ENCODE data around the gene ZNF81. TPM values are rescaled to one million over a fixed set of nuclear protein-coding genes. Genes with fewer than 3 reads are reported as not detected.

ZNF81 gene
- 8.9 and 9.9 TPM in 2 replicates for total RNA-seq (2014; rRNA removed; shearing (Covaris generic))
- 3.4 and 6.1 TPM in 2 replicates for polyA plus RNA-seq (2016; fragmentation: Nextera tagmentation; extraction: Ambion mirVana)
- long read RNA-seq, partial matches to known transcripts: 0 of 2 reads
- long read RNA-seq, other reads (novel, unspliced or antisense): 2 of 2 reads

GRCh38 chrX:47836164-47837072 is at the start of gene ZNF81:
TSS of gene ZNF81 (plus strand) at chrX:47836902. CDS start at chrX:47846268, 9,366 bp downstream.
- H3K27me3 ChIP-seq (ENCODE audit: insufficient read depth): no peaks in the 10 kb centered on the region
- peak; percentile 95 for ATAC-seq
- H3F3A ChIP-seq (replicated peaks; ENCODE audit: low read depth): no peaks in the 10 kb centered on the region
- Mint-ChIP-seq H3K36me3 (ENCODE audit: low read depth) (no peaks in the 10 kb centered on the region), H3K27ac (peak within 1 kb of the TSS; percentile 98), H3K4me3 (peak within 1 kb of the TSS; percentile 97), H3K27me3 (ENCODE audit: insufficient read depth, low read depth, poor library complexity) (peaks cover 7% of the 10 kb centered on the region), H3K9me3 (no peaks in the 10 kb centered on the region), H3K4me1 (peaks cover 8% of the 10 kb centered on the region; the same call in 2 of the 3 replicates)
- H3K36me3 ChIP-seq (ENCODE audit: insufficient read depth): no peaks in the 10 kb centered on the region
- no peaks in the 10 kb centered on the region for H3K9me2 ChIP-seq (ENCODE audit: insufficient read depth)
- H3K4me1 ChIP-seq (ENCODE audit: insufficient read depth): peaks cover 8% of the 10 kb centered on the region
- DNase-seq (ENCODE audit: low spot score): peak; percentile 97
- H3K4me2 ChIP-seq: peak within 1 kb of the TSS; percentile 75
- H3K79me2 ChIP-seq (replicated peaks; ENCODE audit: insufficient read depth): peaks cover 22% of the 10 kb centered on the region
- no peaks in the 10 kb centered on the region for H4K20me1 ChIP-seq (replicated peaks; ENCODE audit: insufficient read depth)
- 0 out of 2 replicates have a peak within 1 kb of the TSS, but pooled peaks have one; percentile 15 for H3K27ac ChIP-seq (ENCODE audit: low read depth)
- H3K4me3 ChIP-seq: peak within 1 kb of the TSS; percentile 59
- H2AFZ ChIP-seq: no peak within 1 kb of the TSS
- TF ChIP-seq EZH2phosphoT487 (IDR thresholded peaks at IDR 0.05; ENCODE audit: unreplicated experiment): no peak
- TF ChIP-seq JUNB (IDR thresholded peaks at IDR 0.05; ENCODE audit: unreplicated experiment): no peak
- TF ChIP-seq ETS1 (IDR thresholded peaks at IDR 0.05): peak; percentile 74
- peak; percentile 34; the same call in 1 of the 2 replicates for TF ChIP-seq POLR2AphosphoS5 (IDR thresholded peaks at IDR 0.05; ENCODE audit: low read depth)

GRCh38 chrX:47796433-47796906 is 40.2 kb upstream of the ZNF81 start:
- no peak overlapping the region for H3K4me2 ChIP-seq
- H3K27me3 Mint-ChIP-seq (ENCODE audit: insufficient read depth, low read depth, poor library complexity): no peaks in the 10 kb centered on the region
- H3K4me3 Mint-ChIP-seq: no peak overlapping the region
- H3K4me1 Mint-ChIP-seq: no peaks in the 10 kb centered on the region
- no peak overlapping the region for H3K27ac Mint-ChIP-seq
- H3K9me3 Mint-ChIP-seq: no peaks in the 10 kb centered on the region
- no peak overlapping the region for H3K27ac ChIP-seq (ENCODE audit: low read depth)
- H3K27me3 ChIP-seq (ENCODE audit: insufficient read depth): no peaks in the 10 kb centered on the region
- H2AFZ ChIP-seq: no peak overlapping the region
- DNase-seq (ENCODE audit: low spot score) (no peak), ATAC-seq (no peak)
- no peaks in the 10 kb centered on the region for H3K36me3 ChIP-seq (ENCODE audit: insufficient read depth)
- no peaks in the 10 kb centered on the region for H3K36me3 Mint-ChIP-seq (ENCODE audit: low read depth)
- H4K20me1 ChIP-seq (replicated peaks; ENCODE audit: insufficient read depth): no peaks in the 10 kb centered on the region
- H3K9me2 ChIP-seq (ENCODE audit: insufficient read depth): no peaks in the 10 kb centered on the region
- no peaks in the 10 kb centered on the region for H3K79me2 ChIP-seq (replicated peaks; ENCODE audit: insufficient read depth)
- H3K4me1 ChIP-seq (ENCODE audit: insufficient read depth): no peaks in the 10 kb centered on the region
- no peak overlapping the region for H3K4me3 ChIP-seq
- H3F3A ChIP-seq (replicated peaks; ENCODE audit: low read depth): no peaks in the 10 kb centered on the region
- no peak for TF ChIP-seq STAT1 (IDR thresholded peaks at IDR 0.05; ENCODE audit: unreplicated experiment)
- TF ChIP-seq ETS1 (IDR thresholded peaks at IDR 0.05): no peak
- no peak for TF ChIP-seq JUNB (IDR thresholded peaks at IDR 0.05; ENCODE audit: unreplicated experiment)
- no peak for TF ChIP-seq NANOG (IDR thresholded peaks at IDR 0.05; ENCODE audit: borderline replicate concordance)
- TF ChIP-seq ZNF331 (CRISPR knock-in tag; IDR thresholded peaks at IDR 0.05; ENCODE audit: low read depth): no peak
- TF ChIP-seq ZNF114 (CRISPR knock-in tag; IDR thresholded peaks at IDR 0.05): no peak
- no peak for TF ChIP-seq POLR2AphosphoS5 (IDR thresholded peaks at IDR 0.05; ENCODE audit: low read depth)
- no peak for TF ChIP-seq EZH2phosphoT487 (IDR thresholded peaks at IDR 0.05; ENCODE audit: unreplicated experiment)
- no peak for TF ChIP-seq EZH2 (IDR thresholded peaks at IDR 0.05; ENCODE audit: low read depth, unreplicated experiment)
- TF ChIP-seq CREB1 (CRISPR knock-in tag; IDR thresholded peaks at IDR 0.05; ENCODE audit: low read depth): no peak
- no peak for TF ChIP-seq REST (IDR thresholded peaks at IDR 0.05; ENCODE audit: unreplicated experiment)
- no peak for TF ChIP-seq CTCF (conservative IDR thresholded peaks at IDR 0.05; ENCODE audit: low read depth in 2 of 2)

Data from GM23338 (cell line).